Hepatocyte (in vitro differentiated cells): Measurements from ENCODE around the gene SEPTIN5.

Experiments used
- EZH2 ChIP-seq: fragments of 200-600 bp; sonication (generic); IDR thresholded peaks from 2 replicates; pipeline ENCODE4 v1.6.1; 2016; ENCODE audit warnings: antibody characterized with exemption, mild to moderate bottlenecking, borderline replicate concordance
- EZH2phosphoT487 ChIP-seq: fragments of 200-600 bp; sonication (generic); IDR thresholded peaks from one replicate; pipeline ENCODE4 v1.6.1; 2018; ENCODE audit warnings: antibody characterized with exemption, mild to moderate bottlenecking, low read depth, moderate library complexity; ENCODE audit not compliant: unreplicated experiment, severe bottlenecking
- TF ChIP-seq, protein P1 (sequence below): fragments of 200-600 bp; sonication (generic); IDR thresholded peaks from 2 replicates; pipeline ENCODE4 v1.5.1; 2016; ENCODE audit warnings: antibody characterized with exemption, mild to moderate bottlenecking; ENCODE audit not compliant: poor library complexity

DNA sequence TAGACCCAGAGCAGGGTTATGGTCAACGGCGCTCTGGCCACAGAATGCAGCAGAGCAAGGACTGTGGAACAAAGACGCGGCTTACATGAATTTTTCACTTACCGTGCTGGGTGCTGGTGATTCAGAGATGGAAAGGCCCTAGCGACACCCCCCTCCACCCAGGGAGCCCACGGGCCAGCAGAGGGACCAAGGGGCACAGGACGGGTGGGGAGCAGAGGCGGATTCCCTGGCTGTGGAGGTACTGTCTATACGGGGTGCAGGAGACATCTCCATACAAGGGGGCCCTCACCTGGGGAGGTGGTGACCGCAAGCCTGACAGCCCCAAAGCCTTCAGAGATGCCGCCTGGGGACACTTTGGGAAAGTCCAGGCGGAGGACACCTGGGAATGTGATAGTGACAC, 1.1 kb upstream of the SEPTIN5 start:
- TF ChIP-seq, protein P1, sequence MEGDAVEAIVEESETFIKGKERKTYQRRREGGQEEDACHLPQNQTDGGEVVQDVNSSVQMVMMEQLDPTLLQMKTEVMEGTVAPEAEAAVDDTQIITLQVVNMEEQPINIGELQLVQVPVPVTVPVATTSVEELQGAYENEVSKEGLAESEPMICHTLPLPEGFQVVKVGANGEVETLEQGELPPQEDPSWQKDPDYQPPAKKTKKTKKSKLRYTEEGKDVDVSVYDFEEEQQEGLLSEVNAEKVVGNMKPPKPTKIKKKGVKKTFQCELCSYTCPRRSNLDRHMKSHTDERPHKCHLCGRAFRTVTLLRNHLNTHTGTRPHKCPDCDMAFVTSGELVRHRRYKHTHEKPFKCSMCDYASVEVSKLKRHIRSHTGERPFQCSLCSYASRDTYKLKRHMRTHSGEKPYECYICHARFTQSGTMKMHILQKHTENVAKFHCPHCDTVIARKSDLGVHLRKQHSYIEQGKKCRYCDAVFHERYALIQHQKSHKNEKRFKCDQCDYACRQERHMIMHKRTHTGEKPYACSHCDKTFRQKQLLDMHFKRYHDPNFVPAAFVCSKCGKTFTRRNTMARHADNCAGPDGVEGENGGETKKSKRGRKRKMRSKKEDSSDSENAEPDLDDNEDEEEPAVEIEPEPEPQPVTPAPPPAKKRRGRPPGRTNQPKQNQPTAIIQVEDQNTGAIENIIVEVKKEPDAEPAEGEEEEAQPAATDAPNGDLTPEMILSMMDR: no peak
- TF ChIP-seq EZH2phosphoT487 (no peak), EZH2 (no peak)
